ENCODE data around the gene GNL2.
A peak's percentile ranks its signal among the peaks of the same experiment; 100 is the strongest.
"Not testable (repeated sequence)": the region's sequence is repeated elsewhere in the genome, so short reads cannot be mapped to it uniquely, and the experiment has no call there.

Gene GNL2

GRCh38 chr1:37561133-37562132, 34.3 kb downstream of the GNL2 start:
- TF ChIP-seq, protein P1, sequence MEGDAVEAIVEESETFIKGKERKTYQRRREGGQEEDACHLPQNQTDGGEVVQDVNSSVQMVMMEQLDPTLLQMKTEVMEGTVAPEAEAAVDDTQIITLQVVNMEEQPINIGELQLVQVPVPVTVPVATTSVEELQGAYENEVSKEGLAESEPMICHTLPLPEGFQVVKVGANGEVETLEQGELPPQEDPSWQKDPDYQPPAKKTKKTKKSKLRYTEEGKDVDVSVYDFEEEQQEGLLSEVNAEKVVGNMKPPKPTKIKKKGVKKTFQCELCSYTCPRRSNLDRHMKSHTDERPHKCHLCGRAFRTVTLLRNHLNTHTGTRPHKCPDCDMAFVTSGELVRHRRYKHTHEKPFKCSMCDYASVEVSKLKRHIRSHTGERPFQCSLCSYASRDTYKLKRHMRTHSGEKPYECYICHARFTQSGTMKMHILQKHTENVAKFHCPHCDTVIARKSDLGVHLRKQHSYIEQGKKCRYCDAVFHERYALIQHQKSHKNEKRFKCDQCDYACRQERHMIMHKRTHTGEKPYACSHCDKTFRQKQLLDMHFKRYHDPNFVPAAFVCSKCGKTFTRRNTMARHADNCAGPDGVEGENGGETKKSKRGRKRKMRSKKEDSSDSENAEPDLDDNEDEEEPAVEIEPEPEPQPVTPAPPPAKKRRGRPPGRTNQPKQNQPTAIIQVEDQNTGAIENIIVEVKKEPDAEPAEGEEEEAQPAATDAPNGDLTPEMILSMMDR (conservative IDR thresholded peaks at IDR 0.05; ENCODE audit: low read depth) = peak; percentile 61
- peak; percentile 32 for DNase-seq (ENCODE audit: low spot score)
- H3K27ac ChIP-seq = peak overlapping the region; percentile 23; the same call in 1 of the 2 replicates
- ChIA-PET POLR2A (ENCODE audit: low non-redundant PET) (interaction anchor here (0.6 kb wide), 1 partner anchor 62 kb away, joined by 3 read pairs; no protein-coding TSS in a partner anchor), CTCF (interaction anchor here (0.6 kb wide), 1 partner anchor 15 kb away, joined by 3 read pairs; no protein-coding TSS in a partner anchor)

- POLR2A ChIA-PET (ENCODE audit: low non-redundant PET) = interaction anchor here (0.6 kb wide), 1 partner anchor 61 kb away, joined by 3 read pairs; no protein-coding TSS in a partner anchor
Measured at GRCh38 chr1:37560401-37561132, 35.2 kb downstream of the GNL2 start.

GRCh38 chr1:37559957-37560379, 35.8 kb downstream of the GNL2 start:
- CTCF ChIA-PET; DNase-seq (ENCODE audit: low spot score); POLR2A ChIA-PET (ENCODE audit: low non-redundant PET); H3K27ac ChIP-seq: not testable (repeated sequence)

More at GRCh38 chr1:37560401-37561132, 35.2 kb downstream of the GNL2 start:
- no peak for DNase-seq (ENCODE audit: low spot score)
- CTCF ChIA-PET = no interaction called here
- no peak overlapping the region for H3K27ac ChIP-seq
- TF ChIP-seq, protein P1 (conservative IDR thresholded peaks at IDR 0.05; ENCODE audit: low read depth) = no peak

- DNase-seq (ENCODE audit: low spot score) = no peak
- TF ChIP-seq, protein P1 (conservative IDR thresholded peaks at IDR 0.05; ENCODE audit: low read depth) = no peak
- ChIA-PET CTCF (no interaction called here), POLR2A (ENCODE audit: low non-redundant PET) (no interaction called here)
- H3K27ac ChIP-seq = no peak overlapping the region
Measured at GRCh38 chr1:37559080-37559479, 36.7 kb downstream of the GNL2 start.

GRCh38 chr1:37558411-37558810, 37.3 kb downstream of the GNL2 start:
- ChIA-PET POLR2A (ENCODE audit: low non-redundant PET) (no interaction called here), CTCF (no interaction called here)
- H3K27ac ChIP-seq = no peak overlapping the region
- TF ChIP-seq, protein P1 (conservative IDR thresholded peaks at IDR 0.05; ENCODE audit: low read depth) = no peak
- DNase-seq (ENCODE audit: low spot score) = no peak

GRCh38 chr1:37557402-37557801, 38.3 kb downstream of the GNL2 start:
- ChIA-PET POLR2A (ENCODE audit: low non-redundant PET) (no interaction called here), CTCF (interaction anchor here (1.1 kb wide), 1 partner anchor 43 kb away, joined by 3 read pairs; the partner anchor contains the start of gene MEAF6)
- no peak for DNase-seq (ENCODE audit: low spot score)
- no peak overlapping the region for H3K27ac ChIP-seq
- TF ChIP-seq, protein P1 (conservative IDR thresholded peaks at IDR 0.05; ENCODE audit: low read depth) = no peak

Measured in RWPE1 (cell line).